HFFc6 (cell line): Measurements from ENCODE around the gene DUS1L. TPM values are rescaled to one million over a fixed set of nuclear protein-coding genes. Genes with fewer than 3 reads are reported as not detected.

Experiments used
- DNase-seq: peaks from one replicate; pipeline ENCODE4 v3.0.0-alpha.2; 2018
- H3K27ac Mint-ChIP-seq: 2 replicates; pipeline ENCODE4 v1.8.0; 2020; ENCODE audit warnings: mild to moderate bottlenecking, mixed read lengths
- H3K27me3 Mint-ChIP-seq: 2 replicates; pipeline ENCODE4 v1.8.0; 2021; ENCODE audit warnings: mild to moderate bottlenecking, moderate library complexity, mixed read lengths; ENCODE audit not compliant: insufficient read depth
- H3K36me3 Mint-ChIP-seq: 2 replicates; pipeline ENCODE4 v1.8.0; 2021; ENCODE audit warnings: low read depth, mixed read lengths
- H3K4me1 Mint-ChIP-seq: 2 replicates; pipeline ENCODE4 v1.8.0; 2020; ENCODE audit warnings: low read depth, mixed read lengths
- H3K4me3 Mint-ChIP-seq: 2 replicates; pipeline ENCODE4 v1.8.0; 2020; ENCODE audit warnings: mild to moderate bottlenecking, moderate library complexity, mixed read lengths
- H3K9me3 Mint-ChIP-seq: 2 replicates; pipeline ENCODE4 v1.8.0; 2020; ENCODE audit warnings: mild to moderate bottlenecking, mixed read lengths
- CTCF ChIP-seq: fragments of 200-600 bp; sonication (generic); IDR thresholded peaks from 2 replicates; pipeline ENCODE4 v1.5.0; 2021; ENCODE audit warnings: antibody characterized with exemption, mild to moderate bottlenecking
- total RNA-seq, 6 experiments: library from RNA; stranded (reverse); fragmentation: NEBNext Ultra II Directional; extraction: Animal tissue kit (Norgen Biotek cat#: 25700); gene quantifications; 2 replicates in 1 of 6; 3 replicates in 5 of 6; pipeline ENCODE4 v1.2.3, GENCODE V29; 2021

The DUS1L gene
- total RNA-seq, 6 experiments from 2014 or later: 65.8 to 86.8 (median 71.2) TPM

- H3K27me3 Mint-ChIP-seq: peaks cover 5% of the 10 kb centered on the region; the same call in 1 of the 2 replicates
- no peaks in the 10 kb centered on the region for H3K4me1 Mint-ChIP-seq
- H3K4me3 Mint-ChIP-seq: no peak overlapping the region
- peaks cover 4% of the 10 kb centered on the region; the same call in 1 of the 2 replicates for H3K36me3 Mint-ChIP-seq
- H3K27ac Mint-ChIP-seq: no peak overlapping the region
- no peak for DNase-seq
- no peaks in the 10 kb centered on the region for H3K9me3 Mint-ChIP-seq
- TF ChIP-seq CTCF: no peak
Measured at GRCh38 chr17:82059272-82060000, 6.2 kb downstream of the DUS1L start.

GRCh38 chr17:82058855-82059249 is 6.8 kb downstream of the DUS1L start:
- Mint-ChIP-seq H3K27ac (no peak overlapping the region), H3K4me1 (no peaks in the 10 kb centered on the region), H3K36me3 (peaks cover 4% of the 10 kb centered on the region; the same call in 1 of the 2 replicates), H3K4me3 (no peak overlapping the region), H3K9me3 (no peaks in the 10 kb centered on the region), H3K27me3 (peaks cover 5% of the 10 kb centered on the region; the same call in 1 of the 2 replicates)
- no peak for TF ChIP-seq CTCF
- DNase-seq: no peak

- Mint-ChIP-seq H3K27ac (no peak overlapping the region), H3K27me3 (peaks cover 5% of the 10 kb centered on the region; the same call in 1 of the 2 replicates), H3K4me3 (no peak overlapping the region), H3K36me3 (peaks cover 4% of the 10 kb centered on the region; the same call in 1 of the 2 replicates), H3K4me1 (peaks cover 2% of the 10 kb centered on the region; the same call in 1 of the 2 replicates), H3K9me3 (no peaks in the 10 kb centered on the region)
- no peak for DNase-seq
- no peak for TF ChIP-seq CTCF
Measured at GRCh38 chr17:82058230-82058854, 7.3 kb downstream of the DUS1L start.

- no peak for DNase-seq
- Mint-ChIP-seq H3K27me3 (peaks cover 5% of the 10 kb centered on the region; the same call in 1 of the 2 replicates), H3K4me1 (peaks cover 10% of the 10 kb centered on the region; the same call in 1 of the 2 replicates), H3K36me3 (peaks cover 4% of the 10 kb centered on the region; the same call in 1 of the 2 replicates), H3K4me3 (no peak overlapping the region), H3K9me3 (no peaks in the 10 kb centered on the region), H3K27ac (no peak overlapping the region)
- TF ChIP-seq CTCF: no peak
Measured at GRCh38 chr17:82056729-82057621, 8.6 kb downstream of the DUS1L start.
